Psoas muscle (tissue), 8 donors: ENCODE data around the gene TIMP4. TPM values are rescaled to one million over a fixed set of nuclear protein-coding genes. Genes with fewer than 3 reads are reported as not detected.

Experiments
- ATAC-seq, 4 donors: fragments of 200-7000 bp; cut with Tn5 transposase; one replicate each; pipeline ENCODE4 v1.9.1; 2020; ENCODE audit warnings: moderate library complexity in 3 of 4, mild to moderate bottlenecking in 2 of 4
- DNase-seq, 2 donors: peaks; one replicate each; pipeline ENCODE4 v3.0.0-alpha.2; 2020
- H3K27ac ChIP-seq: fragments of 200-600 bp; one replicate; pipeline ENCODE4 v1.8.0; 2022
- H3K27me3 ChIP-seq, 3 donors: fragments of 200-600 bp in 1 of 3; one replicate each; pipeline versions ENCODE4 v1.6.1 to v1.8.0; 2013 to 2022; ENCODE audit warnings: low read length in 2 of 3, mild to moderate bottlenecking in 2 of 3, moderate library complexity in 1 of 3; ENCODE audit not compliant: insufficient read depth in 3 of 3
- H3K36me3 ChIP-seq, 2 donors: fragments of 200-600 bp in 1 of 2; one replicate each; pipeline versions ENCODE4 v1.6.1 to v1.8.0; 2013 to 2022; ENCODE audit warnings: low read depth in 1 of 2, mild to moderate bottlenecking in 1 of 2, moderate library complexity in 1 of 2; ENCODE audit not compliant: insufficient read depth in 1 of 2
- H3K4me1 ChIP-seq: fragments of 200-600 bp; one replicate; pipeline ENCODE4 v1.8.0; 2022
- H3K4me3 ChIP-seq: fragments of 200-600 bp; one replicate; pipeline ENCODE4 v1.8.0; 2022; ENCODE audit warnings: mild to moderate bottlenecking
- H3K9me3 ChIP-seq: fragments of 200-600 bp; one replicate; pipeline ENCODE4 v1.8.0; 2022
- WGBS, 3 donors: extraction: QIAGEN DNeasy Blood & Tissue Kit; methylation state at CpG; one replicate each; pipeline versions ENCODE4 v1.1.6 to v1.1.7; 2013; 5-methylcytosine and 5-hydroxymethylcytosine counted together
- intact Hi-C, 2 donors: fragments of 100-400 bp; cut with DNase I; formaldehyde crosslinking; loops; one replicate each; pipeline versions ENCODE4 v1.11.0 to v1.14.2; 2022
- polyA plus RNA-seq, 3 donors: library from polyadenylated mRNA; stranded (reverse); fragments of 200-250 nt; gene quantifications; one replicate each; pipeline ENCODE4 v1.2.3, GENCODE V29; 2013
- total RNA-seq, 4 donors: library from RNA; stranded (reverse); fragmentation: NEBNext Ultra II Directional in 2 of 4; extraction: Animal tissue kit (Norgen Biotek cat#: 25700) in 2 of 4; gene quantifications; one replicate each; pipeline versions ENCODE4 v1.2.1 to v1.2.4, GENCODE V29; 2021 to 2023
- TF ChIP-seq, protein P1 (sequence below): fragments of 200-600 bp; IDR thresholded peaks from one replicate; pipeline ENCODE4 v1.8.0; 2022; ENCODE audit warnings: antibody characterized with exemption
- donor health status: healthy with polysubstance abuse.
- donor health status: DM: no; HTN: no; CAD: no; lungs with moderate emphysema.
- donor health status: Bipolar disorder and iron deficiency.
- donor health status: healthy.
- donor health status: DM: yes; HTN: yes; CAD: no.
- donor health status: DM: no; HTN: no; CAD: no.
- donor health status: DM: no; HTN: no; CAD: no.
- donor health status: DM: yes; HTN: yes; CAD: no.

TIMP4 gene
- total and polyA plus RNA-seq, 7 donors: 1.3 to 24.1 (median 17.7) TPM

GRCh38 chr3:12121466-12121865 is 37.2 kb downstream of the TIMP4 start:
- no peak for ATAC-seq
- no peaks in the 10 kb centered on the region for H3K9me3 ChIP-seq
- H3K27me3 ChIP-seq: peaks cover 0 to 18% (median 8%) of the 10 kb centered on the region in 3 donors
- no peak overlapping the region for H3K4me3 ChIP-seq
- TF ChIP-seq, protein P1, sequence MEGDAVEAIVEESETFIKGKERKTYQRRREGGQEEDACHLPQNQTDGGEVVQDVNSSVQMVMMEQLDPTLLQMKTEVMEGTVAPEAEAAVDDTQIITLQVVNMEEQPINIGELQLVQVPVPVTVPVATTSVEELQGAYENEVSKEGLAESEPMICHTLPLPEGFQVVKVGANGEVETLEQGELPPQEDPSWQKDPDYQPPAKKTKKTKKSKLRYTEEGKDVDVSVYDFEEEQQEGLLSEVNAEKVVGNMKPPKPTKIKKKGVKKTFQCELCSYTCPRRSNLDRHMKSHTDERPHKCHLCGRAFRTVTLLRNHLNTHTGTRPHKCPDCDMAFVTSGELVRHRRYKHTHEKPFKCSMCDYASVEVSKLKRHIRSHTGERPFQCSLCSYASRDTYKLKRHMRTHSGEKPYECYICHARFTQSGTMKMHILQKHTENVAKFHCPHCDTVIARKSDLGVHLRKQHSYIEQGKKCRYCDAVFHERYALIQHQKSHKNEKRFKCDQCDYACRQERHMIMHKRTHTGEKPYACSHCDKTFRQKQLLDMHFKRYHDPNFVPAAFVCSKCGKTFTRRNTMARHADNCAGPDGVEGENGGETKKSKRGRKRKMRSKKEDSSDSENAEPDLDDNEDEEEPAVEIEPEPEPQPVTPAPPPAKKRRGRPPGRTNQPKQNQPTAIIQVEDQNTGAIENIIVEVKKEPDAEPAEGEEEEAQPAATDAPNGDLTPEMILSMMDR: no peak
- intact Hi-C loops: no loop called here
- no peak overlapping the region for H3K27ac ChIP-seq
- H3K4me1 ChIP-seq: no peaks in the 10 kb centered on the region
- DNase-seq: no peak
- no peaks in the 10 kb centered on the region for H3K36me3 ChIP-seq

GRCh38 chr3:12120374-12121140 is 38.2 kb downstream of the TIMP4 start:
- Histone ChIP-seq H3K27me3 (peaks cover 0 to 24% (median 4%) of the 10 kb centered on the region in 3 donors), H3K36me3 (no peaks in the 10 kb centered on the region), H3K4me1 (no peaks in the 10 kb centered on the region), H3K27ac (no peak overlapping the region), H3K4me3 (no peak overlapping the region), H3K9me3 (no peaks in the 10 kb centered on the region)
- DNase-seq (no peak), ATAC-seq (no peak)
- intact Hi-C loops: no loop called here
- 70 to 80% (median 80%) methylated on average over 5 of the region's 5 CpGs for WGBS, 3 donors
- TF ChIP-seq, protein P1: no peak

DNA sequence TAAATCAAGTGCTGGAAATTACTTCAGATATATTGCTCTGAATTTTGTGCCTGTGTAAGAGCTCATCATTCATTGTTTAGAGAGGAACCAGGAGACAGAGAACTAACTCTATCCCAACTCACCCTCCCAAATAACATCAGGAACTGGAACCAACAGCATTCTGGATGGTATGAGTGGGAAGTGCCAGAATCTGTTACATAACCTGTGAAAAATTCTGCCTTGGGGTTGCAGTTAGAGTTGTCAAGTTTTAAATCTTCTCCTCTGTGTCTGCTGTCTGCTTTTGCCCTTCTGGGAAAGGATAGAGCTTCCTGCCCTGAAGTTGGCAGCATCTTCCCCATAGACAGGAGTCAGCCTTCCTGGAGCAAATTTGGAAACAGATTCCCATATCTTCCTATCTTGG is 41.2 kb downstream of the TIMP4 start:
- TF ChIP-seq, protein P1: no peak
- no peak for ATAC-seq
- peaks cover 0 to 18% (median 4%) of the 10 kb centered on the region in 3 donors for H3K27me3 ChIP-seq
- no peaks in the 10 kb centered on the region for H3K4me1 ChIP-seq
- no peaks in the 10 kb centered on the region for H3K36me3 ChIP-seq
- no peak overlapping the region for H3K27ac ChIP-seq
- no peak for DNase-seq
- H3K4me3 ChIP-seq: no peak overlapping the region
- H3K9me3 ChIP-seq: no peaks in the 10 kb centered on the region
- intact Hi-C loops: no loop called here

GRCh38 chr3:12116870-12117269 is 41.8 kb downstream of the TIMP4 start:
- ATAC-seq (no peak), DNase-seq (no peak)
- no peaks in the 10 kb centered on the region for H3K36me3 ChIP-seq
- peaks cover 0 to 18% (median 5%) of the 10 kb centered on the region in 3 donors for H3K27me3 ChIP-seq
- intact Hi-C loops: no loop called here
- H3K4me1 ChIP-seq: no peaks in the 10 kb centered on the region
- 60 to 77% (median 70%) methylated on average over 4 of the region's 4 CpGs for WGBS, 3 donors
- H3K9me3 ChIP-seq: no peaks in the 10 kb centered on the region
- TF ChIP-seq, protein P1: no peak
- no peak overlapping the region for H3K4me3 ChIP-seq
- no peak overlapping the region for H3K27ac ChIP-seq

- peaks cover 0 to 18% (median 6%) of the 10 kb centered on the region in 3 donors for H3K27me3 ChIP-seq
- ATAC-seq: no peak
- H3K4me3 ChIP-seq: no peak overlapping the region
- no peaks in the 10 kb centered on the region for H3K4me1 ChIP-seq
- DNase-seq: no peak
- intact Hi-C loops: no loop called here
- H3K36me3 ChIP-seq: no peaks in the 10 kb centered on the region
- H3K9me3 ChIP-seq: no peaks in the 10 kb centered on the region
- TF ChIP-seq, protein P1: no peak
- 49 to 56% (median 51%) methylated on average over 3 of the region's 3 CpGs for WGBS, 3 donors
- H3K27ac ChIP-seq: no peak overlapping the region
Observed at GRCh38 chr3:12115849-12116248, 42.9 kb downstream of the TIMP4 start.
